ENCODE measurements around the gene HDGF. TPM values are rescaled to one million over a fixed set of nuclear protein-coding genes. Genes with fewer than 3 reads are reported as not detected.

Gene HDGF
- total RNA-seq, 3 donors from 2014 or later (not counting 1 experiment from before 2014, with no cell fraction given) = 95.3 to 110 (median 96.6) TPM

DNA sequence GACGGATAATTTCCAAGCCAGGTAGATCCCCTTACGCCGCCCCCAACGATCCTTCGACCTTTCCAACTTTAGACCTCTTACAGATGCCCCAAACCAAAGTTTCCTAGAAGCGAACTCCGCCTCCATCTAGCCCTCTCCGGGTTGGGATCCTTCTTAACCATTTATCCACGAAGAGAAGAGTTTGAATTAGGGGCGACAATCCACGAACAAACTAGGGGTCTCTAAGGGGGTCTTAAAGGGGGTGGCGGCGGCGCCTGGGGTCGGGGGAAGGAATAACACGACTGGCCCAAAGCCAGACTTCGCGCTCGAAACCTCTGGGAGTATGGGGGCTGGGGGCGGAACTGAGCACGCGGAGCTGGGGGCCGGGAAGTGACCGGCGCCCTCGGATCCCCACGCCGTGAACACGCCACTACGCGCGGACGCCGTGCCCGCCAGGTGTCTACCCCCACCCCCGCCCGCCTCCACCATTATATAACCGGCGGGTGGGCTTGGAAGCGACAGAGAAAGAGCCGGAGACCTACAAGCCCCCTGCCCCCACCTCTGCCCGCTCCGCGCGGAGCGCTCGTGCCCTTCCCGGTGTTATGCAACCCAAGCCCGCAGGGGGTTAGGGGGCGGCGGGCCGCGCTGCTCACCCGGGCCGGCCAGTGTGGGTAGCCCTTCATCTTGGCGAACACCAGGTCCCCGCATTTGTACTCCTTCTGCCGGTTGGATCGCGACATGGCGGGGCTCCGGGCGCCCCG is 594 bp downstream of the HDGF start:
- Histone ChIP-seq H3K36me3 (ENCODE audit: control insufficient read depth, insufficient read depth, low read length) (no peaks in the 10 kb centered on the region), H3K4me1 (ENCODE audit: control insufficient read depth, insufficient read depth, low read length) (peaks cover 64% of the 10 kb centered on the region), H3K27me3 (ENCODE audit: control insufficient read depth, insufficient read depth, low read length) (no peaks in the 10 kb centered on the region), H3K27ac (ENCODE audit: low read length) (peak overlapping the region; percentile 89), H3K4me3 (ENCODE audit: low read length) (peak overlapping the region; percentile 98), H3K9me3 (ENCODE audit: control insufficient read depth, insufficient read depth, low read length) (no peaks in the 10 kb centered on the region)
- no peaks in the 10 kb centered on the region for H3K36me3 Mint-ChIP-seq
- H3K4me1 Mint-ChIP-seq = peaks cover 57 to 60% of the 10 kb centered on the region in 2 donors
- H3K9me3 Mint-ChIP-seq = no peaks in the 10 kb centered on the region
- peak; percentile 21 to 40 (median 33) for ATAC-seq
- under 1% methylated on average over 64 of the region's 64 CpGs for WGBS (ENCODE audit: insufficient coverage)
- peak overlapping the region; percentile 92 to 94 for H3K27ac Mint-ChIP-seq
- peak; percentile 46 to 59 for DNase-seq
- TF ChIP-seq CTCF (IDR thresholded peaks at IDR 0.05) = no peak
- intact Hi-C loops (cut with micrococcal nuclease) = loop anchor here (1.0 kb wide), 2 partner anchors 10 to 16 kb away; partner anchors contain the start of genes MRPL24 and PRCC
- peak overlapping the region; percentile 86 for H3K4me3 Mint-ChIP-seq
- no peaks in the 10 kb centered on the region for H3K27me3 Mint-ChIP-seq (ENCODE audit: low read depth in 2 of 2)

GRCh38 chr1:156750191-156750672 is 1.2 kb downstream of the HDGF start:
- intact Hi-C loops (cut with micrococcal nuclease) = no loop called here
- H3K36me3 Mint-ChIP-seq = no peaks in the 10 kb centered on the region
- peaks cover 65% of the 10 kb centered on the region for H3K4me1 ChIP-seq (ENCODE audit: control insufficient read depth, insufficient read depth, low read length)
- H3K27ac Mint-ChIP-seq = peak overlapping the region; percentile 92 to 94
- H3K4me3 ChIP-seq (ENCODE audit: low read length) = peak overlapping the region; percentile 98
- H3K9me3 ChIP-seq (ENCODE audit: control insufficient read depth, insufficient read depth, low read length) = no peaks in the 10 kb centered on the region
- H3K4me1 Mint-ChIP-seq = peaks cover 64 to 66% of the 10 kb centered on the region in 2 donors
- ATAC-seq = no peak
- H3K27me3 Mint-ChIP-seq (ENCODE audit: low read depth in 2 of 2) = no peaks in the 10 kb centered on the region
- no peak for TF ChIP-seq CTCF (IDR thresholded peaks at IDR 0.05)
- H3K36me3 ChIP-seq (ENCODE audit: control insufficient read depth, insufficient read depth, low read length) = peaks cover 3% of the 10 kb centered on the region
- peak overlapping the region; percentile 89 for H3K27ac ChIP-seq (ENCODE audit: low read length)
- DNase-seq = peak in 1 of 2 donors; percentile 48
- H3K9me3 Mint-ChIP-seq = no peaks in the 10 kb centered on the region
- peak overlapping the region; percentile 86 for H3K4me3 Mint-ChIP-seq
- no peaks in the 10 kb centered on the region for H3K27me3 ChIP-seq (ENCODE audit: control insufficient read depth, insufficient read depth, low read length)
- WGBS (ENCODE audit: insufficient coverage) = 0% methylated on average over 5 of the region's 5 CpGs

DNA sequence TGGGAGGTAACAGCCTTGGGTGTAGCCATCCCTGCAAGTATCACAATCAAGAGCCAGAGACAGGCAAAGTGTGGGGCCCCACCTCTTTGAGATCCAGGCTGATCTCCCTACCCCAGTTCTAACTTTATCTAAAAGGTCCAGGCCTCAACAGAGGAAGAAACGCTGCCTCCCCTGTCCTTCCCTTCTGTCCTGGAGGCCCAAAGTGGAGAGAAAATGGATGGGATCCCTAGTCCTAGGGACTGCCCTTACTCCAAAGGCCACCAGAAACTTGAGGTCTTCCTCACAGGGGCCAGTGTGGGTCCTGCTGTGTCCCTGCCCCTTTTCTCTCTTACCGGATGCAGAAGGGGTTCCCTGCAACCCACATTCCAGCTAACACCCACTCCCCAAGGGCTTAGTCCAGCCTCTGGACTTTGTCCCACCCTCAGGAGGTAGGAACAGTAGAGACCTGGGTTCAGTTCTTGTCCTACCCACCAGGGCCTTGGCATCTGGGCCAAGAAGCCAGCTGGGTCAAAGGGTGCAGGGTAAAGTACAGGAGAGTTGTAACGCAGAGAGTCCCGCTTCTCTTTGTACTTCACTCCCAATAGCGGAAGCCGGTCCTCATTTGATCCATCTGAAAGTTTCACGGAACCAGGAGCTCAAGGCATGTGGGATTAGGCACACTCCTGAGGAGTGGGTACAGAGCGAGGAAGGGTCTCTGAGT is 1.9 kb downstream of the HDGF start:
- H3K36me3 Mint-ChIP-seq = no peaks in the 10 kb centered on the region
- WGBS (ENCODE audit: insufficient coverage) = 37% methylated on average over 8 of the region's 8 CpGs
- peaks cover 64 to 70% of the 10 kb centered on the region in 2 donors for H3K4me1 Mint-ChIP-seq
- no peak for TF ChIP-seq CTCF (IDR thresholded peaks at IDR 0.05)
- H3K27me3 Mint-ChIP-seq (ENCODE audit: low read depth in 2 of 2) = no peaks in the 10 kb centered on the region
- H3K4me3 Mint-ChIP-seq = peak overlapping the region; percentile 86
- DNase-seq (peak in 1 of 2 donors; percentile 29), ATAC-seq (no peak)
- H3K36me3 ChIP-seq (ENCODE audit: control insufficient read depth, insufficient read depth, low read length) = peaks cover 3% of the 10 kb centered on the region
- H3K27ac Mint-ChIP-seq = peak overlapping the region; percentile 92 to 94
- intact Hi-C loops (cut with micrococcal nuclease) = no loop called here
- peak overlapping the region; percentile 89 for H3K27ac ChIP-seq (ENCODE audit: low read length)
- H3K4me3 ChIP-seq (ENCODE audit: low read length) = peak overlapping the region; percentile 98
- H3K27me3 ChIP-seq (ENCODE audit: control insufficient read depth, insufficient read depth, low read length) = no peaks in the 10 kb centered on the region
- no peaks in the 10 kb centered on the region for H3K9me3 ChIP-seq (ENCODE audit: control insufficient read depth, insufficient read depth, low read length)
- peaks cover 65% of the 10 kb centered on the region for H3K4me1 ChIP-seq (ENCODE audit: control insufficient read depth, insufficient read depth, low read length)
- no peaks in the 10 kb centered on the region for H3K9me3 Mint-ChIP-seq

Data from natural killer cell (primary cell).